AG09309 (cell line): Measurements from ENCODE around the gene TPM1.

Experiments
- DNase-seq: peaks from one replicate; pipeline ENCODE4 v3.0.0-alpha.2; 2010; ENCODE audit warnings: low read depth
- H3K4me3 ChIP-seq: 2 replicates; pipeline ENCODE4 v1.5.1; 2011; ENCODE audit warnings: mild to moderate bottlenecking, low read depth, low read length, moderate library complexity; ENCODE audit not compliant: control insufficient read depth
- CTCF ChIP-seq: IDR thresholded peaks from 2 replicates; pipeline ENCODE4 v1.5.1; 2011; ENCODE audit warnings: mild to moderate bottlenecking, low read depth, low read length, inconsistent platforms; ENCODE audit not compliant: insufficient read depth, control insufficient read depth; ENCODE audit errors: missing control alignments

TPM1 gene

DNA sequence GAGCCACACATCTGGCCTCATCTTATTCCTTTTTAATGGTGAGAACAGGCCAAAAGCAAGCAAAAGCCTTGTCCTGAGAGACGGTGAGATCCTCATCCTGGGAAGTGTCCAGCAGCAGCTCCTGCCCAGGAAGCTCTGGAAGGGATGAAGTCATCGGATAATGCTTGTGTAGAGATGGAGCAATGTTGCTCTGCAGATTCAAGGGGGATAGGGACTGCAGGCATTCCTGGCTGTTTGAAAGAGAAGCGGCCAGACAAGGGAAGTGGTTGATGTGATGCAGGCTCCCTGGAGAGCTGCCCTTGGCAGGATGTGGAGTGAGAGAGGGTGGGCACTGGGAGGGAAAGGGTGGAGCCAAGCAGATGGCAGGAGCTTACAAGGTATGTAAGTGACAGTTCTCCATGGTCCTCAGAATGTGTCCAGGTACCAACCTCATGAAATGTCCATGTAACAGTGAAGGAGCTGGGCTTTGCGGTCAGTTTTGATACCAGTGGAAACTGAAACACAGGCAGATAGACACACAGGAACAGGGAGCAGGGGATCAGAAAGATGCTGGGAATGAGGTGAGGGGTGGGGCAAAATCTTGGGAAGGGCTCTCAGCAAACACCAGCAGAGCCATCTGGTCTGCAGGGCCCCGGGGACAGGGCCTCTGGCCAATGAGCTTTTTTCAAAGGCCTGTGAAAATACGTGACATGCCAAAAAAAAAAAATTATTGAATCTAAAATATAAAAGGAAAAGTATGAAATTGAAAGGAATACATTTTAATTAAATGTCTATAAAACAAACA lies 46.9 kb downstream of the TPM1 start:
- no peak overlapping the region for H3K4me3 ChIP-seq
- peak; percentile 90 for DNase-seq
- TF ChIP-seq CTCF, result no peak

GRCh38 chr15:63090472-63090871 lies 47.9 kb downstream of the TPM1 start:
- no peak overlapping the region for H3K4me3 ChIP-seq
- TF ChIP-seq CTCF, result no peak
- no peak for DNase-seq

- no peak for DNase-seq
- no peak for TF ChIP-seq CTCF
- no peak overlapping the region for H3K4me3 ChIP-seq
Measured at GRCh38 chr15:63090887-63091286, 48.3 kb downstream of the TPM1 start.

- TF ChIP-seq CTCF, result no peak
- no peak overlapping the region for H3K4me3 ChIP-seq
- no peak for DNase-seq
Measured at GRCh38 chr15:63091679-63092446, 49.3 kb downstream of the TPM1 start.

DNA sequence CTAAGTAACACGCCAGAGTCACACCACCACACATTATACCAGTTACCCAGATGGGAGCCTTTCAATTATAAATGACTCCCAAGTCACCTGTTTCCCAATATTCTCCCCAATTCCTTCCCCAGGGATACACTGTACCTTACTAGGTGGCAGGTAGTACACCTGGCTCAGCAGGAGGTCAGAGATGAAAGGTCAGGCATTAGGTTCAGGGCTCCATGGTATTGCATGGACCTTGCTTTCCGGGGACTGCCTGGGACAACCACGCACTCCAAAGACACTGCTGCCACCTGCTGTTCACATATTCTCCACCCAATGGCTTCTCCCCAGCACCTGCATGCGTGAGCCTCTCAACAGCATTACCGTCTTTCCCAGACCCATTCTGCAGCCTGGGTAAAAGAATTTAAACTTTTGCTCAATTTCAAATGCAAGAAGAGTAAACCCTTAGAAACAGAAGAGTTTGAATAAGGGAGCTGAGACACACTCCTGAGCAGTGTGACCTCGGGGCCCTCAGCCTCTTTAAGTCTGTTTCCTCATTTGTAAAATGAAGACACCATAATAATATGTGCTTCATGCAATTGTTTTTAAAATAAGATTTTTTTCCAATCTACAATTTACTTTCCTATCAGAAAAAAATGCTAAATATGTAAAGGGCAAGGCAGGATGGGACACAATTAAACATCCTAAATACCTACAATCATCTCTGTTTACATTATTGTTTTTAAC lies 51.1 kb downstream of the TPM1 start:
- no peak overlapping the region for H3K4me3 ChIP-seq
- peak; percentile 90 for TF ChIP-seq CTCF
- DNase-seq, result no peak

DNA sequence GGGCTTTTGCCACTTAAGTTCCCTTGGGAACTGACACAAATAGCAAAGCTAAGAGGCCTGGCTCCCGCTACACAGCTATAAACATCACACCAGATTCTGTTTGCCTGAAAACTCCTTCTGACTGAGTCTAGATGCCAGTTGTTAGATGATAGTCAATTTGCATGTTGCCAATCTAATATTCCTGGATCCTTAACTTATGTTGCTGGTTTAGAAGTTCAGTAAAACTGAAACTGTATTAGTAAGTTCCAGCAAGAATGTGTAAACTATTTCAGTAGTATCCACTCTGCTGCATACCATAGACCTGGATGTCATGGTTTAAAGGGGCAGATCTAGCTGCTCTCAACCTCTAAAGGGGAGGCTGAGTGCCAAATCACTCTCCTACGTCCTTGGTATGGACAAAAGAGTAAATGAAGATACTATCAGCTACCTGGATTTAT lies 52.0 kb downstream of the TPM1 start:
- H3K4me3 ChIP-seq, result no peak overlapping the region
- no peak for TF ChIP-seq CTCF
- no peak for DNase-seq
